HG03378 (cell line): ENCODE measurements around the gene PNMA8C.
"Not testable (repeated sequence)": the region's sequence is repeated elsewhere in the genome, so short reads cannot be mapped to it uniquely, and the experiment has no call there.

Experiments
- ATAC-seq: cut with Tn5 transposase; IDR thresholded peaks from one replicate; pipeline ENCODE4 v1.9.1; 2021; ENCODE audit warnings: mild to moderate bottlenecking, moderate library complexity; ENCODE audit not compliant: unreplicated experiment

PNMA8C gene

DNA sequence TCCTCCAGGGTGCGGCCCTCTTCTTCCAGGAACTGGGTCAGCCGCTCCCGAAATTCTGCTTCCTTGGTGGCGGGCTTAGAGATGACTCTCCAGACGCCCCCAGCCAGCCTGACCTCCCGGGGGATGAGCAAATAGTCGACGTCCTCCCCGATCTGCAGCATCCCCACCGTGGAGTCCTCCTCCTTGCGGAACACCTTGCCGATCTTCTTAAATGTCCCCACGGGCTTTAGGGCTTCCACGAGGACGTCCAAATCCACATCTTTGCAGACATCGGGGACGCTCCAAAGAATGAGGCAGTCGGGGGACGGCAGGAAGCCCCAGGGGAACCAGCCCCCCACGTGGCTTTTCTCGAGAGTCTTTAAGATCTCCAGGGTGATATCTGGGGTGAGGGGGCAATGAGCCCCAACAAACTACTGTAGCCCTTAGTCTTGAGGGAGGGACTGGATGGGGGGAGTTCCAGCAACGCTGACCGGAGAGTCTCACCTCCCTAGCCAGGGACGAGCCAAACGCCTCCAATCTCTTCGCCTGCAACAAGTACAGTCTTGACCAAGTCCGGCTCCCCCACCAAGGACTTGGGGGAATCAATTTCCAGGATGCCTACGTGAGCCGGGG is 16.0 kb downstream of the PNMA8C start:
- ATAC-seq: no peak

DNA sequence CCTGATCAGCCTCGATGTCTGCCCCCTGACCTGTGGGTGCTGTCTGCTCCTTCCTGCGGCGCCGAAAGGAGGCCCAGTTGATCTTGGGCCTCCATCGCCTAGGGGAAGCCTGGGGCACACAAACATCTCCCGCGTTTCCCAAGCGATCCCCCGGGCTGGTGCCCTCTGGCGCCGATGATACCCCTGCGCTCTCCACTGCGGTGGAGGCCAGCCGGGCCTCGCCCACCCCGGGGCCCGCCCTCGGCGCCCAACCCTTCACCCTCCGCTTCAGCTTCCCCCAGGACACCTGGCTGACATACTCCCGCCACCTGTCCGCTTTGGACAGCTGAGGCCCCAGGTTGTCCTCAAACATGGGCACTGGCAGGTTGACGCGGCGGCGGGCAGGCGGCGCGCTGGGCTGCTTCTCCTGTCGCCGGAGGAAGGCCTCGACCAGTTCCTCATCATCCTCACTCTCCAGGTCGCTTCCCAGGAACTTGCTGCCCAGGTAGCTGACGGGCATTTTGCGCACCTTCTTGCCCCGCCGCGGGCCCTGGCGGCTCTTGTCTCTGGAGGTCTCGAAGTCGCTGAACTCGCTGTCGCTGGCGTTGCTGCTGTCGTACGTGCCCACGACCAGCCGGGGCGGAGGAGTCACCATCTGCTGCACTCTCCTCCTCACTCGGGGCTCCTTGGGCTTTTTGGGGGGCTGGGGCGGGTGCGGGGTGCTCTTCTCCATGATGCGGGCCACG is 16.6 kb downstream of the PNMA8C start:
- ATAC-seq: no peak

DNA sequence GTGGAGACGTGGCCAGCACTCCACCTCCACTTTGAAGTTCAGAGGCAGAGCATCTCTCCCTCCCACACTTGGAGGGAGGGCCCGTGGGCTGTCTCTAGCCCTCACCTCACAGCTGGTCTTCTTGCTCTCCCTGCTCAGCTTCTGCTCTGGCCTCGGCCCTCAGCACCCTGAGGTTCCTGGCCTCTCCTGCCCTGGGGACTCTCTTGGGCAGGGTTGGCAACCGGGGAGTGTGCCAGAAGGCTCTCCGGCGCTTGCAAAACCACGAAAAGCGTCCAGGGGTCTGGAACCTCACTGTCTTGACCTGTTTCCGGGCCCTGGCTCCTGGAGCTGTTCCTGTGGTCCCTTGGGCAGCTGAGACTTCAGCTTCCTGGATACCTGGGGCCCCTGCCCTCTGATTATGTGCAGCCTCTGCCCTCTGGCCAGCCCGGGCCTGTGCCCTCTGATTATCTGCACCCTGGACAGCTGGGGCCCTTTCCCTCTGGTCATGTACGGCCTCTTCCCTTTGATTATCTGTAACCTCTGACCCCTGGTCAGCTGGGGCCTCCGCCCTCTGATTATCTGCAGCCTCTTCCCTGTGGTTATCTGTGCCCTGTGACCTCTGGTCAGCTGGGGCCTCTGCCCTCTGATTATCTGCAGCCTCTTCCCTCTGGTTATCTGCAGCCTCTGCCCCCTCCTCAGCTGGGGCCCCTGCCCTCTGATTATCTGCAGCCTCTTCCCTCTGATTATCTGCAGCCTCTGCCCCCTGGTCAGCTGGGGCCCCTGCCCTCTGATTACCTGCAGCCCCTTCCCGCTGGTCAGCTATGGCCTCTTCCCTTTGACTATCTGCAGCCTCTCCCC is 17.4 kb downstream of the PNMA8C start:
- no peak for ATAC-seq

DNA sequence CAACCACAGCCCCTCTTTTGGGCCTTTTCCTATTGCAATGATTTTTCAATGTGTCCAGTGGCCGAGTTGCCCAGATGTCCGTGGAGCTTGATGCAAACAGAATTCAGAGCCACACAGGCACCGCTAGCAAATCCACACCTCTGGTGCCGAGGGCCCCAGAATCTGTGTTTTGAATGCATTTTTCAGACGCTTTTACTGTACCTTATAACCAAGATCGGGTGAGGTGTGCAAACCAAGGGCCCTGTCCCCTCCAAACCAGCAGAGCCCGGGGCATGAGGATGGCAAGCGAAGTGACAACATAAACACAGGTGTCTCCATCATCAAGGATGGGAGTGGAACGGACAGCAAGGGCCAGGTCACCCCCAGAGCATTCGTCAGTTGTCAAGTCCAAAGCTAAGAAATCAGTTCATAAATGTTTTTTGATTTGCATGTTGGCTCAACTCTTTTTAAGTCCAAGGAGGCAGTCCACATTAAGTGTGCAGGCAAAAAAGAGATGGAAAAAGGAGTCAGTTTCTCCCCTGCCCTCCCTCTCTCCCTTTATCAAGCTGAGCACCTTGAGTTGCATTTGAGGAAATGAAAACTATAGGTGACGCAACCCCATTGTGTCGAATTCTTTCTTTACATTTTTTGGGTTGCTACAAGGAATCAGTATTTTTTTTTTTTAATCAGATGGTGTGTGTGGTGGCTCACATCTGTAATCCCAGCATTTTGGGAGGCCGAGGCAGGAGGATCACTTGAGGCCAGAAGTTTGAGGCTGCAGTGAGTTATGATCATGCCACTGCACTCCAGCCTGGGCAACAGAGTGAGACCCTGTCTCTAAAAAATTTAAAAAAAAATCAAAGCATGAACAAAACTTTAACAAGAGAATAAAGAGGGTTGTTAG is 18.3 kb downstream of the PNMA8C start:
- ATAC-seq: no peak

DNA sequence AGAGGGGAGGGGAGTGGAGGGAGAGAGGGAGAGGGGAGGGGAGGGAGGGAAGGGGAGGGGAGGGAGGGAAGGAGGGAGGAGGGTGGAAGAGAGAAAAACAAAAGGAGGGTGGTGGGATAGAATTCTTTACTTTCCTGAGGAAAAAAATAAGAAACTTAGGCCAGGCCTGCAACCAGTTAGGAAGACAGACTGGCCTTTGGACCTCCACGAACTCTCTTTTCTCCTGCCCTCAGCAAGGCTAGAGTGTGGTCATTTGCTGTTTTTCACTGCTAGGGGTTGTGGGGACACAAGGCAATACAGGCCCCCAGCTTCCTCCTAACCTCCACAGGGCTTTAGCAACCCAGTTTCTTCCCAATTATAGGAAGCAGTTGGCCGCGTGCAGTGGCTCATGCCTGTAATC is 19.5 kb downstream of the PNMA8C start:
- no peak for ATAC-seq

DNA sequence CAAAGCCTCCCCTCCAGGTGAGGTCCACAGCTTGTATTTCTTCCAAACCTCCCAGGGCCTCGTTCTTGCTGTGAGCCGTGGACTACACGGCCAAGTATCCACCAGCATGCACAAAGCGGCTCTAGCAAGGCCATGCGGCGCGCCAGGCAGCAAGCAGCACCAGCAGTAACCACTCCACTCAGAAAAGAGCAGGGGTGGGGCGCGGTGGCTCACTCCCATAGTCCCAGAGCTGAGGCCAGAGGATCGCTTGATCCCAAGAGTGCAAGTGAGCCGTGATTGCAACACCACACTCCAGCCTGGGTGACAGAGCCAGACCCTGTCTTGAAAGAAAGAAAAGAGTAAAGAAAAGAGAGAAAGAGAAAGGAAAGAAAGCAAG is 20.1 kb downstream of the PNMA8C start:
- ATAC-seq: no peak

DNA sequence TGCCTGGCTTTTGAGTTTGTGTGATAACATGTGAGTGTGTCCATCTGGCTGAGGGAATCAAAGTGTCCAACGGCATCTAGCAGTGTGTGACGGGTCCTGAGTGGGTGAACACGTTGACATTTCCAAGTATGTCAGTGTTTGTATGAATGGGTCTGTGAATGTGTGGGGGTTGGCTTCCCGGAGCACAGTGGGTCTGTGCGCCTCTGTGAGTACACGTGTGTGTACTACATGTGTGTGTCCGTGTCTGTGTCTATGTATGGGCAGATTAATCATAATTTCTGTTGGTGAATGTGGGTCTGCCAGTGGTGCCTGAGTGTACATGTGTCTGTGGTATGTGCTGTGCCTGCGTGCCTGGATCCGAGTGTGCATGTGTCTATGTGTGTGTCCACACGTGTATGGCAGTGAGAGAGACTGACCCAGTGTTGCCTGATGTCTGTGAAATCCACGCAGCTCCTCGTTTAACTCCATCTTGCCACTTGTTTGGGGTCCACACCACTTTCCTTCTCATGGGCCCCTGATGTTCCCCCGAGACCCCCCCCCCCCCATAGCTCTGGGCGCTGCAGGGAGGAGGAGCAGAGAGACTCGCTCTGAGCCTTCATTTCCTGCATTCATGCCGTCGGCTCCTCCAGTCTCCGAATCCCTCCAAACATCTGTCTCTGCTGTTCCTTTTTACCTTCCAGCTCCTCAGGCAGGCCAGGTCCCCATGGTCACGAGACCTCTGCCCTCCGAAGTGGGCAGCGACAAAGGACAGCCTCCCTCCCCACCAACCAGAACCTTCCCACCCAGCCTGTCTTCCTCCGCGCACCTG is 20.7 kb downstream of the PNMA8C start:
- no peak for ATAC-seq

DNA sequence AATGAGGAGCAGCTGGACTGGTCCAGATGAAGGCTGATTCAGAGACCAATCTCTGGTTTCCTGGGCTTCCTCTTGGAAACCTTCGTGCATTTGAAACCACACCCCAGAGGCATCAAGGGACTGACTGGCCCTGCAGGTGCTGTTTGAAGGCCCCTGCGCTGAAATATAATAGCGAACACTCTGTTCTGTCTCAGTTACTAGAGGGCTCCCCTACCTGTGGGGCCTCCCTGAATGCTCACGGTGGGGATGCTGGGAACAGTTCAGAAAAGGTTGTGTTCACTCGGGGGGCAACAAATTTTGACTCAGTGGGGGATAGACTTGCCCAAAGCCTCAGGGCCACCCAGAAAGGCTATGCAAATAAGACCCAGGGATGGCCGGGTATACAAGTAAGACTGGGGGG is 21.8 kb downstream of the PNMA8C start:
- ATAC-seq: no peak

DNA sequence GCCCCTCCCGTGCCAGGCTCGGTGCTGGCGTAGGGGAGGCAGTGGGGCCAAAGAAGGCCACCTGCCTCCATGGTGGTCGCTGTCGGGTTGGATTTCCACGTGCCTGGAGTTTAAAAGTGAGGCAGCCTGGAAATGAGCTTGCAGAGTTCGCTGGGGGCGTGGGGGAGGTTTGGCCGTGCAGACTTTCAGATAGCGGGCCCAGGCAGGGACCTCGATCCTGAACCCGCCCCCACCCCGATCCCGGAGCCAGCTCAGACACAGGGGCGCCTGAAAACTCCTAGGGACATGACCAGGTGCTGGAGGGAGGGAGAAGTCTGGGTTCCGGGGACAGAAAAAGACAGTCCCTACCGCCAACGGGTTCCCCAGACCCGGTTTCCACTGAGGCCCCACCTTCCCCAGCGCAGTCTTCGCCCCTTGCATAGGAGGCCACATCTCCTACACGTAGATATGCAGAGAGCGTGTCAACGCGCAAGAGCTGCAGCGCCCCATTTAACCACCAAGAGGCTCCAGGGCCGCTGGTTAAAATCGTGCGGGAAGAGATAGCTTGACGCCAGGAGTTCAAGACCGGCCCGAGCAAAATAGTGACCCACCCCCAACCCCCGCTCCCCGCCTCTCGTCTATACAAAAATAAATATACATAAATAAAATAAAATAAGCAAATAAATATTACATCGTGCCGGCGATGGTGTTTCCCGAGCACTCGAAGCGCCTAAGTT is 23.8 kb downstream of the PNMA8C start:
- ATAC-seq: no peak

DNA sequence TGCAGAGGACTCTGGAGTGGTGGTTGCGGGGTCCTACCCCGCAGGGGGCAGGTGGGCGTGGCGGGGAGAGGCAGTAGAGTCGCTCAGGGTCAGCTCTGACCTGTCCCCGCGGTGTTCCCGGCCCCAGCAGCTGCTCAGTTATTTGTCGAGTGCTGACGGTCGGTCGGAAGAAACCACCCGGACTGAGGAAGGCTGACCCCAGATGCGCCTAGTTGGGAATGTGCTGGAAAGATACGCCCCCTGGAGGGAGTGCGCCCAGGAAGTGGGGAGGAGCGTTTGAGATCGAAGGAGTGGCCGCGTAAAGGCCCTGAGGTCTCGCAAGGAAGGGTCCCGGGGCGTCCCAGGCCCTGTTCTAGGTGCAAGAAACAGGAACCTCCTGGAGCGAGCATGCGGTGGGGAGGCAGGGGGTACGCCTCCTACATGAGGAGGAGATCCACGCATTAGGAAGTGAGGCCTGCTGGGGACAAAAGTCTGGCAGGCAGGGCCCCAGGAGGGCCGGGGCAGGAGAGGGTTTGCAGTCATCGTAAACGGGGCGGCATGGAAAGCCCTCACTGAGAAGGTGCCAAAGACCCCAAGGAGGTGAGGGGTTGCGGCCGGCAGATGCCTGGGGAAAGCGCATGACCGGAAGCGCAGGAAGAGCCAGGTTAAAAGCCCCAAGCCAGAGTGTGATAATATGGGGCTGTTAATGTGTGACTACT is 24.5 kb downstream of the PNMA8C start:
- no peak for ATAC-seq

DNA sequence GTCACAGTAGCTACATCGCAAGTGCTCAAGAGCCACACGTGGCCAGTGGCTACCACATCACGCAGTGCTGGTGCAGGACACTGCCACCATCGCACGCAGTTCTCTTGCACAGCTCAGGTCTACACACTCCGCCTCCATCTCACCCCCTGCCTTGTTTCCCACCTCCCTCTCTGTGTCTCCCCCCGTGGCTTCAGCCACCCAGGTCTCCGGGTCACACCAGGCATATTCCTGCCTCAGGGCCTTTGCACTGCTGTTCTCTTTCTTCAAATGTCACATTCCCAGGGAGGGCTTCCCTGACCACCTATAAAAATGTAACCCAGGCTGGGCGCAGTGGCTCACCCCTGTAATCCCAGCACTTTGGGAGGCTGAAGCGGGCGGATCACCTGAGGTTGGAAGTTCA is 26.0 kb downstream of the PNMA8C start:
- no peak for ATAC-seq

DNA sequence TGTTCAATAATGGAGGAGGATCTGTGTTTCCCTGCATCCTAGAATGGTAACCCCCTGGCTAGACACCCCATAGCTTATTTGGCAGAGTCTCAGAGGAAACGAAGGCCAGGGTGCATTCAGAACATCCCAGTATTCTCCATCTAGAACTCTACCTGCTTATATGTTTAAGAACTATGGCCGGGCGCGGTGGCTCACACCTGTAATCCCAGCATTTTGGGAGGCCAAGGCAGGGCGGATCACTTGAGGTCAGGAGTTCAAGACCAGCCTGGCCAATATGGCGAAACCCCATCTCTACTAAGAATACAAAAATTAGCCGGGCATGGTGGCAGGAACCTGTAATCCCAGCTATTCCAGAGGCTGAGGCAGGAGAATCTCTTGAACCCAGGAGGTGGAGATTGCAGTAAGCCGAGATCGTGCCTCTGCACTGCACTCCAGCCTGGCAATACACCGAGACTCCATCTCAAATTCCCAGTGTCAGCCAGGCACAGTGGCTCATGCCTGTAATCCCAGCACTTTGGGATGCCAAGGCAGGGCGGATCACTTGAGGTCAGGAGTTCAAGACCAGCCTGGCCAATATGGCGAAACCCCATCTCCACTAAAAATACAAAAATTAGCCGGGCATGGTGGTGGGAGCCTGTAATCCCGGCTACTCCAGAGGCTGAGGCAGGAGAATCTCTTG is 30.8 kb downstream of the PNMA8C start:
- ATAC-seq: not testable (repeated sequence)

DNA sequence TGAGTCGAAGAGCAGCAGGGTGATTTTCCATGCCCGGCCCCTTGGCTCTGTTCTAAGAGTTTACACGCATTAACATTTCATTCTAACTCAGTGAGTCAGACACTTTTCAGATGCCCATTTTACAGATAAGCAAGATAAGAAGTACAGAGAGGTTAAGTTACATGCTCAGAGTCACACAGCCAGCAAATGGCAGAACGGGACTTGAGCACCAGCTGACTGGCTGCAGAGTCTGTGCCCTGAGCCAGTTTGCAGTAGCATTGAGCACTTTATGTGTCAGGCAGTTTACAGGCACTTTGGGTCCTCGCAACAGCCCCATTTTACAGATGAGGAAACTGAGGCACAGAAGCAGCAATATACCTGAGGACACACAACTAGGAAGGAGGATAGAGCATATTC is 34.3 kb downstream of the PNMA8C start:
- no peak for ATAC-seq

DNA sequence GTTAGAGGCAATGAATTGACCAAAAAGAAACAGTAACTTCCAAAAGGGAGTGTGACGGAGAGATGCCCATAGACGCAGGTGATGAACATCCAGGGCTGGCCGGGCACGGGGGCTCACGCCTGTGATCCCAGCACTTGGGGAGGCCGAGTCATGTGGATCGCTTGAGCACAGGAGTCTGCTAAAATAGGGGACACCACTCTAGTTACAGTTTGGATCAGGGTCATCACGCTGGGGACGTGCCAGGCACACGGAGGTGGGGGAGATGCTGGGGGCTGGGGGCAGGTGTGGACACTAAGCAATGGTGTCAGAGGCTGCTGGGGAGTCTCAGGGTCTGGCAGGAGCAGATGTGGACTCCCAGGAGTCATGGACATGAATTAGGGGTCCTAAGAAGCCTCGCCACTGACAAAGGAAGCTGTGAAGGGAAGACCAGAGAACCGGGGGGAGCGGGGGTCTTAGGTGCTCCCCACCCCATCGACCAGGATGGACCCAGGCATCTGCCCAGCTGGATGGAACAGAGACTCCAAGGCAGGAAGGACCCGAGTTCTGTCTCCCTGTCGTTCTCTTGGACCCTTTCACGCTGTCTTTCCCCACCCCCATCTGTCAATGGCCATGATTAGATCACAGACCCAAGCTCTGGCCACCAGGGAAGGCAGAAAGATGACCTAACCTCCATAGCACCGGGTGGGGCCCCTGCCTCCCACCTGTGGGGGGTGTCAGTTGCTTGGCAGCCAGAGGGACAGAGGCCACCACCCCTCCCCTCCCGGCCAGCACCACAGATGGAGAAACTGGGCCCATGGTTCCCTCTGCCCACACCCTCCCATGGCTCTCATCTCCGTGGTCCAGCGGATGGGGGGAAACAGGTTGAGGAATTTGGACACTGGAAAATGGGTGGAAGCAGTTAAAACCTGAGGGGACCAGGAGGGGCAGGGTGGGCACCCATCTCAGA is 35.0 kb downstream of the PNMA8C start:
- no peak for ATAC-seq

DNA sequence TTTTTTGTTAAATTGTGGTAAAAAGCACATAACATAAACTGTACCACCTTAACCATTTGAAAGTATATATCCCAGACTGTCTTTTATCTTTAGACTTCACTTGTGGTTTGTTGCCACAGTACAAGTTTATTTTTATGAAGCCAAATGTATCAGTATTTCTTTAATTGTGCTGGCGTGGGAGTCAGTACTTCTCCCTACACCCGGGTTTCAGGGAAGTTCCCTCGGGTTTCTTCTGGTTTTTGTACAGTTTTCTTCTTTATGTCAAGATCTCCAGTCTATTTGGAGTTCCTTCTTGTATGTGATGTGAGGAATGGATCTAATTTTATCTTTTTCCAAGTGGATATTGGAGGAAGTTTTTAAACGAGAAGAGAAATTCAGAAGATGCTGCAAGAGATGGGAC is 35.9 kb downstream of the PNMA8C start:
- ATAC-seq: no peak

DNA sequence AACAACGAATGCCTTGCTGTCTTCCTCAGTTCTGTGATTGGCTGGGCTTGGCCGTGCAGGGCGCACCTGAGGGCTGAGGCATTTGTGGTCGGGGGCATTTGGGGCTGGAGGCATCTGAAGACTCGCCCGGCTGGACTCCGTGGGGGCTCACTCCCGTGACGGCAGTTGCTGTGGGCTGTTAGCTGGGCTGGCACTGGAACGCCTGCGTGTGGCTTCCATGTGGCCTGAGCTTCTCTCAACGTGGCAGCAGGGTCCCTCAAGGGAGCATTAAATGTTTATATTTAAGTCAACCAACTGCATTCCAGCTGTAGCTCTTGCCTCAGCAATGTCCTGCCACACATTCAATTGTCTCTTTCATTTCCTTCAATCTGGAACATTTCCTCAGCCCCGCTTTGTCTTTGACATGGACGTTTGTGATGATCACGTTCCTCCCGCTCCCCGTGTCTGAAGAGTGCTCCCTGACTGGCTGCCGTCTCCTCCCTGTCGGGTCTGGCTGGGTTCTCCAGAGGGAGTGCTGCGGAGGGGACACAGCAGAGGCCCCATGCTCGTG is 36.4 kb downstream of the PNMA8C start:
- no peak for ATAC-seq
